Measurements from ENCODE around the gene IL27RA. TPM values are rescaled to one million over a fixed set of nuclear protein-coding genes. Genes with fewer than 3 reads are reported as not detected.
"Not testable (repeated sequence)": the region's sequence is repeated elsewhere in the genome, so short reads cannot be mapped to it uniquely, and the experiment has no call there.

The IL27RA gene
- total RNA-seq, 1 donor from 2014 or later: 4.7 TPM

DNA sequence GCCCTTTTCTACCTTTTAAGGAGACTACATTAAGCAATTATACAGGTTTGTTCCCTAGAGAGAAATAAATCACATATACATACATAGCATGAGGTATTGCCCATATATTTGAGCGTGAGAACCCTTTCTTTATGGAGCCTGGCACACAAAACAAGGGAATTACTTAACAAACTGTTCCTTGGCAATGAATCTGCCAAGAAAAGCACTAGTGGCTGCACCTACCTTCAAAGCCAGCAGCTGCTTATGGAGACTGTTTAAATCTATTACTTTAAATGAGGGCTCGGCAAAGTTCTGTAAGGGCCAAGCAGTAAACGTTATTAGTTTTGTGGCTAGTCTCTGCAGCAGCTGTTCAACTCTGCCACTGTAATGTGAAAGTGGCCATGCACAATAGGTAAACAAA, 32.5 kb upstream of the IL27RA start:
- no peak for DNase-seq (ENCODE audit: low read depth)

DNA sequence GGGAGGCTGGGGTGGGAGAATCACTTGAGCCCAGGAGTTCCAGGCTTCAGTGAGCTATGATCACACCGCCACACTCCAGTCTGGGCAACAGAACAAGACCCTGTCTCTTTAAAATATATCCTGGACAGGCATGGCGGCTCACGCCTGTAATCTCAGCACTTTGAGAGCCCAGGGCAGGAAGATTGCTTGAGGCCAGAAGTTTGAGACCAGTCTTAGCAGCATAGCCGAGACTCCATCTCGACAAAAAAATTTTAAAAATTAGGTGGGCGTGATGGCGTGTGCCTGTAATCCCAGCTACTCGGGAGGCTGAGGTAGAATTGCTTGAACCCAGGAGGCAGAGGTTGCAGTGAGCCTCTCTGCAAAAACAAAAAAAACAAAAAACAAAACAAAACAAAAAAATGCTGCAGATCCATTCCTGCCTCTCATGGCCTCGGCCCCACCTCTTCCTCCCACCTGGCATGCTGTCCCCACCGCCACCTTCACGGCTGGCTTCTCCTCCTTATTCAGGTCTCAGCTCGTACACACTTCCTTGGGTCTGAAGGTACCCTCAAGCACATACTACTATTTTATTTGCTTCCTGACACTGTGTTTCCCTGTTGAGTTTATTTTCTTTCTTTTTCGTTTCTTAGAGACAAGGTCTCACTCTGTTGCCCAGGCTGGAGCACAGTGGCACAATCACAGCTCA, 30.7 kb upstream of the IL27RA start:
- DNase-seq (ENCODE audit: low read depth): no peak

- no peak for DNase-seq (ENCODE audit: low read depth)
These were observed 28.9 kb upstream of the IL27RA start for GRCh38 chr19:14002571-14003250.

GRCh38 chr19:14003251-14004055, 28.1 kb upstream of the IL27RA start:
- DNase-seq (ENCODE audit: low read depth): peak; percentile 20

GRCh38 chr19:14004619-14005348, 26.8 kb upstream of the IL27RA start:
- peak; percentile 17 for DNase-seq (ENCODE audit: low read depth)

DNA sequence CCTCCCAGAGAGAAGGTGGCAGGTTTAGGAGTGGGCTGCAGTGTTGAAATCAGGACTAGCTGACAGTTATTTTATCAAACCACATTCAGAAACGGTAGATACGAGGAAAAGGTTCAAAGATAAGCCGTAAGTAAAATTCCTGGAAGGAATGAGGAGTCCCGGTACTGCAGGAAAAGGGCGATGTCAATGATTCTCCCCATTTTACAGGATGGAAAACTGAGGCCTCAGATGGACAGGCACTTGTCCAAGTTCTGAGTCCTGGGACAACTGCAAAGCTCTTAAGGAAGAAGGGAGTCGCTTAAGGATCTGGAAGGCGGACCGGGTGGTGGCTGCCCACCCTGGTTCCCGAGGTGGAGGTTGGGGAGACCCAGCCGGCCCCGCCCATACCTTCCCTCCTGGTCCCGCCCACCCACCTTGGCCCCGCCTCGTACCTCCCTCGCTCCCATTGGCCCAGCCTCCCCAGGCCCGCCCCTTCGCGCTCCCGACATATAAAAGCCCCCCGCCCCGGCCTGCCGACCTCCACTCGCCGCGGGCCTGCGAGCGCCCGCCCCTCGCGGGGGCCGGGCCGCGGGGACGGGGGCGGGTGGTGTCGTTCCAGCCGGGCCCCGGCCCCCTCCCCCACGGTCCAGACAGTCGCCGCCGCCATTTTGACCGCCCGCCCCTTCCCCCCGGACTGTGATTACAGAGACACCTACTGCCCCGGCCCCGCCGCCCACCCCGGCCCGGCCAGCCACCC, 26.0 kb upstream of the IL27RA start:
- peak; percentile 47 for DNase-seq (ENCODE audit: low read depth)

DNA sequence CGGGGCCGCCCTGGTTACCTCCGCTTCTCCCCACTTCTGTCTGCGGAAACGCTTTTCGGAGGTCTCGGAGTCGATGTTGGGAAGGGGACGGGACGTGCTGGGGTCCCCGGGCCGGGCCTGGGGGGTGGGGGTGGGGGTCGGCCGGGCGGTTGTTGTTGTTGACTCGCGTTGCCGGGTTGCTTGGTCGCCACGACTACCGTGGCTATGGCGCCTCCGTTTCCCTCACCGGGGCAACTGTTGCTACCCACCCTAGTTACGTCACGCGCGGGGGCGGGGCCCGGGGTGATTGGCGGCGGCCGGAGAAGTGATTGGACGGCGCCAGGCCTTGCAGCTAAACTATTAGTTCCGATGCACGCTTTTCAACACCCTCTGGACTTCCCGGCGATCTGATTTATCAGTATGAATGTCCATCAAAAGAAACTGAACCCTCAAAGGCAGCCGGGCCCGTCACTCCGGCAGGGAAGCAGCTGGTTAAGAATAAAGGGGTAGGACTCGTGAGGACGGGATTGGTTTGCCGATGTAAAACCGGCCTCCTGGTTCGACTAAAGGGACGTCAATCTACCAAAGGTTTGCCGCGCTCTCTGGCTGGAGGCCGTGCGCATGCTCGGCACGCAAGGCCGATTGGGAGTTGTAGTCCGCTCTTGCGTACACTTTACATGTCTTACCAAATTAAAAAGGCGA, 25.3 kb upstream of the IL27RA start, which contains the start of gene RFX1:
Gene RFX1 (minus strand): TSS at position 236 of the 681 bp plus-strand sequence. CDS start 12,477 bp downstream, outside the sequence.
- DNase-seq (ENCODE audit: low read depth): peak; percentile 100

DNA sequence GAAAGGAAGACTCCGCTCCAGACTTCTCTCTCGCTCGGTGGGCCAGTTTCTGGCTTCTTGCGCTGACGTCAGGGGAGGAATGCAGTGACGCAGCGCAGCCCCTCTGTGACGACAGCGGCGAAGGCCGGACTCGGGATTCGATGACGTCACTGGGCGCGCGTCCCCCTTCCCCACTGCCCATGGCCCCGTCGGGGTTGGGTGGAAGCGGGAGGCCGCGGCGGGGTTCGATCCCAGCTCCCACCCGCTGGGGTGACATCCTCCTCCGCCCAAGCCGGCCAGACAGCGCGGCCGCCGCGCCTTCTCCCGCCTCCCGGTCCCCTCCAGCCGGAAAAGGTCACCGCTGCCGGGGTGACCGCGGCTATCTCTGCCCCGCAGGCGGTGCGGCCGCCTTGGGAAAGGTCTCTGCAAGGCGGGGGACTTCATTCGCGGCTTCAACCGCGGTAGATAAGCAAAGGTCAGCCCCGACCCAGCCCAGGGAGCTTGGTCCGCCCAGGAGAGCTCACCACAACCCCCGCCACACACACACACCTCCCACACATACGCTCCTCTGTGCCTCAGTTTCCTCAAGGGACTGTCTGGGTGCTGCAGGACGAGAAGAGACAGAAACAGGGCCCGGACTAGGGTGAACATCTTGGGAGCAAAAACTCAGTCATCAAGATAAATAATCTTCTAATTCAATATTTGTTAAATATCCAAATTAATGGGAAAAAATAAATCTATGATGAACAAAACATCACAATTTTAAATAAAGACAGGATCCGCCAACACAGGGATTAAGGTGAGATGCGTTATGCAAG, 24.6 kb upstream of the IL27RA start:
- no peak for DNase-seq (ENCODE audit: low read depth)

DNA sequence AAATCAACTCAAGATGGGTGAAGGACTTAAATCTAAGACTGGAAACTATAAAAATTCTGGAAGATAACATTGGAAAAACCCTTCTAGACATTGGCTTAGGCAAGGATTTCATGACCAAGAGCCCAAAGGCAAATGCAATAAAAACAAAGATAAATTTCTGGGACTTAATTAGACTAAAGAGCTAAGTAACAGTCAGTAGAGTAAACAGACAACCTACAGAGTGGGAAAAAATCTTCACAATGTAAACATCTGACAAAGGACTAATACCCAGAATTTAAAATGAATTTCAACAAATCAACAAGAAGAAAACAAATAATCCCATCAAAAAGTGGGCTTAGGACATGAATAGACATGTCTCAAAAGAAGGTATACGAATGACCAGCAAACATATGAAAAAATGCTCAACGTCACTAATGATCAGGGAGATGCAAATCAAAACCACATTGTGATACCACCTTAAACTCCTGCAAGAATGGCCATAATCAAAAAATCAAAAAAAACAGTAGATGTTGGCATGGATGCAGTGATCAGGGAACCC, 19.1 kb upstream of the IL27RA start:
- no peak for DNase-seq (ENCODE audit: low read depth)

- DNase-seq (ENCODE audit: low read depth): peak; percentile 53
These were observed 16.0 kb upstream of the IL27RA start for GRCh38 chr19:14015524-14016035.

- DNase-seq (ENCODE audit: low read depth): no peak
These were observed 12.5 kb upstream of the IL27RA start for GRCh38 chr19:14019100-14019499.

- DNase-seq (ENCODE audit: low read depth): not testable (repeated sequence)
These were observed 11.8 kb upstream of the IL27RA start for GRCh38 chr19:14019739-14020138.

DNA sequence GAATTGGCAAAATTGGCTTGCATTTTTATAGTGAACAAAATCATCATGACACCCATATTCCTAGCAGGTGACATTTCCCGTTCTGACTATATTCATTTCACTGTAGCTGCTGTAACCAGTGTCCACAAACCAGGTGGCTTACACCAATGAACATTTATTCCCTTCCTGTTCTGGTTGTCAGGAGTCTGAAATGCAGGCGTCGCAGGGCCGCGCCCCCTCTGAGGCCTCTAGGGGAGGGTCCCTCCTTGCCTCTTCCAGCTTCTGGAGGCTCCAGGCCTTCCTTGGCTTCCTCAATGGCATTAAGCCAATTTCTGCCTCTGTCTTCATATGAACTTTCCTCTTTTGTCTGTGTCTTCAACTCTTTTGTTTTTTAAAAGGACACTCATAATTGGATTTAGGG, 10.1 kb upstream of the IL27RA start:
- no peak for DNase-seq (ENCODE audit: low read depth)

DNA sequence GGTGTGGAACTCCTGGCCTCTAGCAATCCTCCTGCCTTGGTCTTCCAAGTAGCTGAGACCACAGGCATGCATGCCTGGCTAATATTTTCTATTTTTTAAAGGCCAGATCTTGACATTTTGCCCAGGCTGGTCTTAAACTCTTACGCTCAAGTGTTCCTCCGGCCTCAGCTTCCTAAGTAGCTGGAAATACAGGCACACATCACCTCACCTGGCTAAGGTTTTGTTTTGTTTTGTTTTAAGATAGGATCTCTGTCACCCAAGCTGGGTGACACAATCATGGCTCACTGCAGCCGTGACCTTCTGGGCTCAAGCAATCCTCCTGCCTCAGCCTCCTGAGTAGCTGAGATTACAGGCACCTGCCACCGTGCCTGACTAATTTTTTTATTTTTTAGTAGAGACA, 9.1 kb upstream of the IL27RA start:
- DNase-seq (ENCODE audit: low read depth): no peak

GRCh38 chr19:14023404-14024235, 7.9 kb upstream of the IL27RA start:
- DNase-seq (ENCODE audit: low read depth): peak; percentile 53

GRCh38 chr19:14026652-14027192, 4.8 kb upstream of the IL27RA start:
- not testable (repeated sequence) for DNase-seq (ENCODE audit: low read depth)

DNA sequence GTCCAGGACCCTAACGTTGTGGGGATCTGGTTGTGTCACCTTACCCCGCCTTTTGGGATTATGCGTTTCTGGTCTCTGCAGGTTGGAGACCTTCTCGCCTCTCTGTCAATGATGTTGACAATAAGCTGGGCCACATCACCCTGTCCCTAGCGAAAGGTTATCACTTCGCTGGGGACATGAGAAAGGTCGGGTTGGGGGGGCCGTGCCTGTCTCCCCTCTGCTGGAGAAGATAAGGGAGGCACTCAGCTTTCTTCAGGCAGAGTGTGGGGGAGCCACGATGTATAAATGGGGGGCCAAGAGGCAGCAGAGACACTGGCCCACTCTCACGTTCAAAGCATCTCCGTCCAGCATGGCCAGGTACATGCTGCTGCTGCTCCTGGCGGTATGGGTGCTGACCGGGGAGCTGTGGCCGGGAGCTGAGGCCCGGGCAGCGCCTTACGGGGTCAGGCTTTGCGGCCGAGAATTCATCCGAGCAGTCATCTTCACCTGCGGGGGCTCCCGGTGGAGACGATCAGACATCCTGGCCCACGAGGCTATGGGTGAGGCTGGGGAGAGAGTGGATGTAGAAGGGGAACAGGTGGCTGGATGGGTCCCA, 3.6 kb upstream of the IL27RA start, which contains the start of gene RLN3:
Gene RLN3 (plus strand): TSS at position 293 of the 595 bp plus-strand sequence. CDS start 57 bp downstream, at position 350.
- DNase-seq (ENCODE audit: low read depth): no peak
